GM15510 (cell line): ENCODE measurements around the gene CDHR4.

ENCODE experiments used
- POLR2A ChIP-seq: IDR thresholded peaks from 3 replicates; pipeline ENCODE4 v1.6.1; 2011; ENCODE audit warnings: borderline replicate concordance; ENCODE audit not compliant: insufficient read length; ENCODE audit errors: extremely low read depth

Gene CDHR4

GRCh38 chr3:49805367-49805782, 5.7 kb upstream of the CDHR4 start:
- no peak for TF ChIP-seq POLR2A

- TF ChIP-seq POLR2A: no peak
Measured at GRCh38 chr3:49804141-49805041, 4.7 kb upstream of the CDHR4 start.

GRCh38 chr3:49803465-49804140, 3.9 kb upstream of the CDHR4 start:
- no peak for TF ChIP-seq POLR2A

GRCh38 chr3:49802719-49803464, 3.2 kb upstream of the CDHR4 start, which contains the start of gene INKA1:
Gene INKA1 (plus strand): TSS chr3:49803261. CDS start chr3:49803393, 132 bp downstream.
- TF ChIP-seq POLR2A: peak; percentile 57

- TF ChIP-seq POLR2A: no peak
Measured at GRCh38 chr3:49801160-49801559, 1.5 kb upstream of the CDHR4 start.

- TF ChIP-seq POLR2A: no peak
Measured at GRCh38 chr3:49799105-49799504, 568 bp downstream of the CDHR4 start.

GRCh38 chr3:49794926-49795905, 4.5 kb downstream of the CDHR4 start:
- no peak for TF ChIP-seq POLR2A

GRCh38 chr3:49794431-49794830, 5.2 kb downstream of the CDHR4 start:
- no peak for TF ChIP-seq POLR2A

- TF ChIP-seq POLR2A: no peak
Measured at GRCh38 chr3:49793486-49794085, 6.1 kb downstream of the CDHR4 start.

GRCh38 chr3:49792371-49793150, 7.1 kb downstream of the CDHR4 start:
- no peak for TF ChIP-seq POLR2A

GRCh38 chr3:49791571-49791970, 8.1 kb downstream of the CDHR4 start:
- no peak for TF ChIP-seq POLR2A

GRCh38 chr3:49790626-49791411, 8.9 kb downstream of the CDHR4 start:
- no peak for TF ChIP-seq POLR2A
